NCI-H526 (cell line): ENCODE data around the gene ELOVL2.

ENCODE experiments used
- DNase-seq, 2 experiments: peaks; one replicate each; lab custom pipeline; 2025; lab: John Stamatoyannopoulos, UW

The ELOVL2 gene

DNA sequence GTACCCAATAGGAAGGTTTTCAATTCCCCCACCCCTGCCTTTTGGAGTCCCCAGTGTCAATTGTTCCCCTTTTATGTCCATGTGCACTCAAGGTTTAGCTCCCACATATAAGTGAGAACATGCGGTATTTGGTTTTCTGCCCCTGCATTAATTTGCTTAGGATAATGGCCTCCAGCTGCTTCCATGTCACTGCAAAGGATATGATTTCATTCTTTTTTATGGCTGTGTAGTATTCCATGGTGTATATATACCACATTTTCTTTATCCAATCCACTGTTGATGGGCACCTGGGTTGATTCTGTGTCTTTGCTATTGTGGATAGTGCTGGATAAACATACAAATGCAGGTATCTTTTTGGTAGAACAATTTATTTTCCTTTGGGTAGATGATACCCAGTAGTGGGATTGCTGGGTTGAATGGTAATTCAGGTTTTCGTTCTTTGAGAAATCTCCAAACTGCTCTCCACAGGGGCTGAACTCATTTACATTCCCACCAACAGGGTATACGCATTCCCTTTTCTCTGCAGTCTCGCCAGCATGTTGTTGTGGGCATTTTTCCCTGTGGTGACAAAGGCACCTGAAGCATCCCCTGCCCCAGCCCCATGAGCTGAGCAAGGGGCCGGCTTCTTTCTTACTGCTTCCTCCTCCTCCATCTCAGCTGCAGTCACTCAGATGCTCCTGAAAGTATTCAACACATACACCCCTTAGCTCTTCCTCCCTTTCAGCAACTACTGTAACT lies 66.7 kb downstream of the ELOVL2 start:
- no peak for DNase-seq

DNA sequence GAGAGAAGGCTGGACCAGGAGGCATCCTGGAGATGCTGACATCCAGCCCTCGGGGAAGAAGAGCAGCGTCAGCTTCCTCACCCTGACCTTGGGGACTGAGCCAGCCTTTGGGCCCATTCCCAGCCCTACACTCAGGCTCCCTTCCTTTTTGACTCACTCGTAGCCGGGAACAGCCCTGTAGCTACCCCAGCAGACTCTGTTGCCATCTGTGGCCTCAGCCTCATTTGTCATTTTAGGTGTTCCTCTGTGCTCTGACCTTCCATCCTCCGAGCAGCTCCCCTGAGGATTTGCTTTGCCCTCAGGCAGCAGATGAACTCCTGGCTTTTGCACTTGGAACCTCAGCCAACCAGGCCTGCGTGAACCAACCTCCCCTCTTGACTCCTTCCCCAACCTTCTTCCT lies 67.5 kb downstream of the ELOVL2 start:
- no peak for DNase-seq

DNA sequence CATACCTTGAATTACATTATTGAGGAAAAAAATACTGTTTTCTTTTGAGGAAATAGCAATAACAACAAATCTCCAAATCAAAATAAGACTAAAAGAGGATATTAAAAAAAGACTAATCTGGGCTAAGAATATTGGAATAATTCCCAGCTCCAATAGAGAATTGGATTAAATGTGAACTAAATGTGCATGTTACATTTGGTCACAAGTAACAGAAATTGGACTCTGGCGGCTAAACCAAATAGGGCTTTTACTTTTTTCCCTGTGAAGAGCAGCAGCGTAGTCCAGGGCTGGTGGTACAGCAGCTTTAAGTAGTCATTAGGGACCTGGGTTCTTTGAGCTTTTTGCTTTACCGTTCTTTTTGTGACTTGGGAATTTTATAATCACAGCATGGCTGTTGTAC lies 71.9 kb downstream of the ELOVL2 start:
- DNase-seq = no peak

DNA sequence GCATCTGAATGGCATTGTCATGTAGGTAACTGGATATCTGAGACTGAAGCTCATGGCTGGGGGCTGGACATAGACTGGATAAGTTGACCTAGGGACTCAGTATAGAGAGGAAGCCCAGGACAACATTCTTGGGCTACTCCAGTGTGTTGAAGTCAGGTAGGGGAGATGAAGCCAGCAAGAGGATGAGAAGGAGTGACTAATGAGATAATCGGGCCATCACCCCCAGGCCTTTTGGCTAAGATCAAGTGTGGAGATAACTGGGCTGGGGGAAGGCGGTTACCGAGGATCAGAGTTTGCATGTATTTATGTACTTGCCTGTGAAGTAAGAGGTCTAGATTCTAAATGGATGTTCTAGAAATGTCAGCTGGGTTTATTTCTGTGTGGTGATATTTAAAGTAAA lies 73.4 kb downstream of the ELOVL2 start:
- DNase-seq = no peak

DNA sequence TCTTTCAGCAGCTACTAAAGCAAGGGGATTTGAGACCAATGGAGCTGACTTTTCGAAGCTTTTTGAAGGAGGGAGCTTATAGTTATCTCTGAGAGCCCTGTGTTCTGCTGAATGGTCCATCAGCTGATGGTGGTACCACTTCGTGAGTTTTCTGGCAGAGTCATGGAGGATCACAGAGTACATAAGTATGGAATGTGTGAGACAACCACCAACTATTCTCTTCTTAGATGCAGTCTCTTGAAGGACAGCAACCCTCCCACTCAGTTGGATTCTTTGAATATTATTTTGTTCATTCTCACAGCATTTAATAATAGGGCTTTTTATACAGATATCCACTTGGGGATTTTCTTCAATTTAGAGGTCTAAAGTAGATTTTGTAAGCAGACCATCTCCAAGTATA lies 75.3 kb downstream of the ELOVL2 start:
- no peak for DNase-seq

DNA sequence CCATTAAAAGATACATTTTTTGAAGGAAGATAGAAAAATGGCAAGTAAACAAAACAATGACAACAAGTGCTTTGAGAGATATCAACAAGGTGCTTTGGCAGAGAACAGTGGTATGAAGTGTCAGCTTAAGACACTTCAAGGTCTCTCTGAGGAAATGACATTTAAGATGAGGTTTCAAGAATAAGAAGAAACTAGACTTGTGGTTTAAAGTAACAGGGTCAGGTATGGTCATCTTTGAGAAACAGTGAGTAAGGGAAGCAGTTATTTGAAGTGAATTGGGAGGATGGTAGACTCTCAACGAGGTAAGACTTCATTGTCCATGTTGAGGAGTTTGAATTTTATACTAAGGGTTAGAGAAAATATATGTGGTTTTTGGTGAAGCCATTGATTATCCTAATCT lies 79.4 kb downstream of the ELOVL2 start:
- no peak for DNase-seq

DNA sequence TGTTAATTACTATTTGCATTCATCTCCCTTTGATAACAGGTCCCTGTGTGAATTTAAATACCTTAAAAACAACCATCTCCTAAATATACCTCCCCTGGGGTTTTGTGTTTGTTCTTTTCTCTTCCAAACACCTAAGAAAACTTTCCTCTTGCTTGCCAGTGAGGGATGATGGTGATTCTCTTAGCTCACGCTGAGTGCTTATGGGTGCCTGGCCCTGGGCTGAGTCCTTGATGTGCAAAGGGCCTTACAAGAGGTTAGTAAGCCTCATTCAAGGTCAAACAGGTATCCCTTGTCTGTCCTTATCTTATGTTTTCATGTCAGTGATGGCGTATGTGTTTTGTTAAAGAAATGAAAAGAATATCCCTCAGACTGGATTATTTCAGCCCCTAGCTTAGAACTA lies 81.0 kb downstream of the ELOVL2 start:
- DNase-seq = no peak

DNA sequence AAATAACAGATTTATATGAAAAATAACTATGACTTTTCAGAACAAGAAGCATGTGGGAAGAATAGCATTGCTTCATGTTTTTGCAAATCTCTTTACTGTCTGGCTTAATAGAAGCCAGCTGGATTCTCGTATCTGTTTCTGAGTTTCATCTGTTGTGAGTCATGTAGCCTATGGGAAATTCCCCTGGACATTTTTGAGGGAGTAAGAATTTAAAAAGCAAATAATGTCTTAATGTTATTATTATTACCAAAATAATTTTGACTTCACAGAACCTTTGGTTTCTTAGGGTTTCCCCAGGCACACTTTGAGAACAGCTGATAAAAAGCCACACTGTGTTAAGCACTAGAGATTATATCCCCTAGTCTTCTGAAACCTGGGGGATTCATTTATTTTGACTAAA lies 81.4 kb downstream of the ELOVL2 start:
- no peak for DNase-seq

DNA sequence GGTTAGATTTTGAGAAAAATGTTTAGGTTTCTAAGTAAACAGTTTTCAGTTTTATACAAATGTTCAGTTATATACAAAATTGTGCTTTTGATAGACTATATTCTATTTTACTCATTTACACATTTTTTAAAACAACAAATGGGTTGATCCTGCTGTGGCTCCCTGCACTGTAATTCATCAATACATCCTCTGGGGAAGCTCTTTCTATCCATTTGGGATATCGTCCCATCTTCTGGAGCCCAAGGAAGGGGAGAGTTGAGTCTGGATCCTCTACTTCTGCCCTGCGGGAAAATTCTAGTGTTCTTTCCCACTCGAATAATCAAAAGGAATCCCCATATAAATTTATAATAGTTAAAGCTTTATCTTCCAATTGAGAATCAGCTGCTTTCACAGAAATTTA lies 82.3 kb downstream of the ELOVL2 start:
- DNase-seq = no peak

DNA sequence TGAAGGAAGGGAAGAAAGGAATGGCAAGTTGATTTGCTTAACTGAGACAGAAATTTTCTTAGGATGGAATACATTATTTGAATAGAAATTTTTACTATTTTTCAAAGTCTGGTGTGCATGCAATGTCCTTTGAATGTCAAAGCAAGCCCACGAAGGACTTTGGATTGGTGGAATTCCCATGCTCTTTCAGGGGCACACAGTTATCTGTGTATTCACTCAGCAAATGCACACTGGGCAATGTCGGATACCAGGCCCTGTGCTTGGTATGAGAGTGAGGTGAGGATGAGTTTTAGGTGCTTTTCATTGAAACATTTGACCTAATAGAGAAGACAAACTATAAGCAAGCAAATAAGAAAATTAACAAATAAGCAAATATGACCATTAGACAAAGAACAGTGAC lies 83.9 kb downstream of the ELOVL2 start:
- no peak for DNase-seq

DNA sequence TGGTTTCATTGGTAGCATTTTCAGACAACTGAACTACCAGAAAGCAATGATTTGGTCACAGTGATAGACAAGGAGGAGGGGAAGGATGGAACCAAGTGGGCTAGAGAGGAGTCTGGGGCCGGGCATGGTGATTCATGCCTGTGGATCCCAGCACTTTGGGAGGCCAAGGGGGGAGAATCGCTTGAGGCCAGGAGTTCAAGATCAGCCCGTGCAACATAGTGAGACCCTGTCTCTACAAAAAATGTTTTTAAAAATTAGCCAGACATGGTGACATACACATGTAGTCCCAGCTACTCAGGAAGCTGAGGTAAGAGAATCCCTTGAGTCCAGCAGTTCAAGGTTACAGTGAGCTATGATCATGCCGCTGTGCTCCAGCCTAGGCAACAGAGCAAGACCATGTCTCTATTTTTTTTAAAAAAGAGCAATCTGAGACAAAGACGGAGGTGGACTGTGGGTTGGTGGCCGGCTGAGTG lies 86.7 kb downstream of the ELOVL2 start:
- DNase-seq = no peak

DNA sequence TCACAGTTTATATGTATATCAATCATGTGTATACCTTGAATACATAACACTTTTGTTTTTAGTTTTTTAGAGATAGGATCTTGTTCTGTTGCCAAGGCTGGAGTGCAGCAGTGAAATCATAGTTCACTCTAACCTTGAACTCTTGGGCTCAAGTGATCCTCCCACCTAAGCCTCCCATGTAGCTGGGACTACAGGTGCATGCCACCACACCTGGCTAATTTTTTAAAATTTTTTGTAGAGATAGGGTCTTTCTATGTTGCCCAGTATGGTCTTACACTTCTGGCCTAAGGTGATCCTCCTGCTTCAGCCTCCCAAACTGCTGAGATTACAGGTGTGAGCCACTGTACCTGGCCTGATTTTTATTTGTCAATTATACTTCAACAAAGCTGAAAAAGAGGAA lies 87.3 kb downstream of the ELOVL2 start:
- DNase-seq = no peak

DNA sequence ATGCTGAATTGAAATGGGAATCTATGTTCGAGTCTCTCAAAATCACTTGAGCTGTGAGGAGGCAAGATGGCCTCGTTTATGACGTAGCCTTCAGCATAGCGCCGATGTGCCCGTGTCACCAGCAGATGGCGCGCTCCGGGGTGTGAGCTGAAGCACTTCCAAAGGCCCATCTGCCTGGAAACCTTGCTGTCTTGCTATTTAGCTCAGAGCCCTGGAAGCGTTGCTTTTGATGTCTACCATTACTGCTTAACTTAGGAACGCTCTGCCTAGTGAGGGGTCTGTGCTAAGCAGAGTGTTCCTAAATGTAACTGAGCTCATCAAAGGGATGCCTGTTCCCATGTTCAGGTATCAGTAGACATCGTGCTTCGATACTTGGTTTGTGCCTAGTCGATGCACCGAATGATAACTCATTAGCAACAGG lies 89.5 kb downstream of the ELOVL2 start:
- DNase-seq = peak; percentile 59 to 87

DNA sequence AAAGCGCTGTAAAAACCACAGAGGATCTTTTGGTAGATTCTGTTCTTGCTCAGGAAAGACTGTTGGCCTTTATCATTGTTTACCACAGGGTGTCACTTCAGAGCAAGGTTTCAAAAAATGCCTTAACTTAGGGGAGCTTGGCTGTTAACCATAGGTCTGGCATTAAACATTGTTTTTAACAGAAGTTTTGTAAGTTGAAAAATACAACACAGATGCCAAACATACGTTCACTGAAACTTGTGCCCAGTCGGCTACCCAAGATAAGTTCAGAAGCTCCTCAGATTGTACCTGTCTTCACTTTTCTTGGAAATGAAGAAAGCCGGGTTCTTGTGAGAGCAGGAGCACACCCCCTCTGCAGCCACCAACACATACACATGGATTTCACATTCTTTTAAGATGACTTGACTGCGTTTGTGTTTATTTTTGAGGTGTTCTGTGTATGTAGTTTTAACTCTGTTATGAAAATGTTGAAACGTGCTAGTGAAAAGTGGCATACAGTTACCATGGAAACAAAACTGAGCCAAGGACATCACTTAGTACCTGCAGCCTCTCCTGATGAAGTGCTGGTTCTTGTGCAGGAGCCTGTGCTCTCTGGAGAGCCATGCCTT lies 92.3 kb downstream of the ELOVL2 start:
- DNase-seq = peak in 1 of 2 experiments; percentile 63

DNA sequence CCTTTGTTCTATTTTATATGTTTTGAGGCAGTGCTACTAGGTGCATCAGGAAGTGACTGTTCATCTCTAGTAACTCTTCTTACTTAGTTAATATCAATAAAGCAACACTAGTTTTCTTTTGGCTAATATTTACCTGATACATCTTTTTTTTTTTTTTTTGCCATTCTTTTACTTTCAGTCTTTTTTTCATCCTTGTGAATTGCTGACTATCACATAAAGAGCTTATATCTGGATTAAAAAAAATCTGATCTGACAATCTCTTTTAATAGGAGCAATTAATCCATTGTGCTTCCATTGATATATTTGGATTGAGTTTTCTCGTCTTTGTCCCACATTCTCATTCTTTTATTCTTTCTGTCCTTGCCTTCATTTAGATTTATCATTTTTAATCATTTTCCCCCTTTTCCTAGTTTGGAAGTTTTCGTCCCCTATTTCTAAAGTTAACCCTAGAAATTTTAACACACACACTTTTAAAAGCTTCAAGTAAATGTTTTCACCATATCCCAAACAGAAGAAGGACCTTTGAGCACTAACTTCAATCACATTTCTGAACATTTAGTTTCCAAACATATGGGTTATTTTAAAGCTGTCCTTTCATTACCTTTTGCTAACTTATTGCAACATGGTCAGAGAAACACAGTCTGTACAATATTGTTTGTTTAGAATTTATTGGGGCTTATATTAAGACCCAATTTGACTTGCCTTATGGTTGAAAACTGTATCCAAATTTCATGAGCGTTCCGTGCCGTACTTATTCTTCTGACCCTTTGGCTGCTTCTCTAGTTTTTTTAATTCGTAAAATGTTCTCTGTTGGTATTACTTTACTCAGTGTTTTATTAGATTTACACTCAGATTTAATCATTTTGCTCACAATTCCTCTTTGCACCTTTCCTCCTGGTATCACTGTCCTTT lies 94.3 kb downstream of the ELOVL2 start:
- DNase-seq = no peak

DNA sequence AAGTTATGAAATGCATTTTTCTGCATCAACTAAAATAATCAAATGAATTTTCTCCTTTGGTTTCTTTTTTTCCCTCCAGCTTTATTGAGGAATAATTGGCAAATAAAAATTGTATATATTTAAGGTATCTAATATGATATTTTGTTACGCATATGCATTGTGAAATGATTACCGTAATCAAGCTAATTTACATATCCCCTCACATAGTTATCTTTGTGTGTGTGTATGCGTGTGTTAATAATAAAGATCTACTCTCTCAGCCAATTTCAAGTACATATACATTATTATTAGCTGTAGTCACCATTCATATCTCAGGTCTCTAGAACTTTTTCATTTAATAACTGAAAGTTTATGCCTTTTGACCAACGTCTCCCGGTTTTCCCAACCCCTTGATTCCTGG lies 96.1 kb downstream of the ELOVL2 start:
- no peak for DNase-seq

DNA sequence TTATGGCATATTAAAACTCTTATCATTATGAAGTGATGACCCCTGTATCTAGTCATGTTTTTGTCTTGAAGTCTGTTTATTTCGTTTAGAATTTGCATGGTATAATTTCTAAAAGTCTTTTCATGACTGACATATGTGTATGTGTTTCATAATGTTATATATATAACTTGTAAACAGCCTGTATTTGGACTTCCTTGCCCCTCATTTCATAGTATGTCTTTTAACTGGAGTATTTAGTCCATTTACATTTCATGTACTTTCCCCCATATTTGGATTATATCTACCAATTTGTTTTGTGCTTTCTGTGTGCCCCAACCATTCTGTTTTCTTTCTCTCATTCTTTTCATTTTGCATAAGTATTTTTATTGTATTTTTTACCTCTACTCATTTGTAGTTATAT lies 98.3 kb downstream of the ELOVL2 start:
- no peak for DNase-seq

DNA sequence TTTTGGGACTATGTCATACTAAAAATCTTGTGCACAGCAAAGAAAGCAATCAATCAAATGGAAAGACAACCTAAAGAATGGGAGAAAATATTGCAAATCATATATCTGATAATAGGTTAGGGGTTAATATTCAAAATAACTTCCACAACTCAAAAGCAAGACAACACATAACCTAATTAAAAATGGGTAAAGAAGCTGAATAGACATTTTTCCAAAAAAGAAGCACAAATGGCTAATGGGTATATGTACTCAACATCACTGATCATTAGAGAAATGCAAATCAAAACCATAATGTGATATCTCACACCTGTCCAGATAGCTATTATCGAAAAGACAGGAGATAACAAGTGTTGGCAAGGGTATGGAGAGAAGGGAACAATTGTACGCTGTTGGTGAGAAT lies 104.3 kb downstream of the ELOVL2 start:
- no peak for DNase-seq

DNA sequence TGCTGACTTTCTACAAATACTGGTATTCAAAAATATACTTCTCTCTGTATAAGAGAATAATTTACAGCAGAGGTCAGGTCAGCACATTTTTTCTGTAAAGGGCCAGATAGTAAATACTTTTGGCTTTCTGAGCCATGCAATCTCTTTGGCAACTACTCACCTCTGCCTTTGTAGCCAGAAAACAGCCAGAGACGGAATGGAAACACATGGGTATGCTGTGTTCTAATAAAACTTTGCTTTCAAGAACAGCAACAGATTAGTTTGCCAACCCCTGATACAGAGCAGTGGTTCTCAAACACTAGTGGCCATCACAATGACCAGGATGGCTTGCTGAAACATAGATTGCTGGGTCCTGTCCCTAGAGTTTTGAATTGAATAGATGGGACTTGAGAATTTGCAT lies 111.0 kb downstream of the ELOVL2 start:
- DNase-seq = no peak
